Stimulated activated effector memory CD8-positive, alpha-beta T cell treated with anti-CD3 and anti-CD28 coated beads, Interleukin-12 subunit alpha, Interleukin-12 subunit beta, amount 100 ng/mL, for 72 hours (primary cell): ENCODE measurements around the gene RBBP7.

ENCODE experiments used
- ATAC-seq: fragments of 150-1000 bp; cut with Tn5 transposase; 2 replicates; pipeline ENCODE4 v1.10.0; 2021
- DNase-seq, 2 donors: peaks; one replicate each; pipeline ENCODE4 v3.0.0; 2021 to 2022; ENCODE audit warnings: low spot score in 2 of 2
- H3K27ac Mint-ChIP-seq: one replicate; pipeline ENCODE4 v1.8.0; 2022; ENCODE audit warnings: mild to moderate bottlenecking, mixed read lengths
- H3K36me3 Mint-ChIP-seq: one replicate; pipeline ENCODE4 v1.8.0; 2022; ENCODE audit warnings: mild to moderate bottlenecking, mixed read lengths
- H3K4me1 Mint-ChIP-seq: one replicate; pipeline ENCODE4 v1.8.0; 2022; ENCODE audit warnings: mixed read lengths
- H3K4me3 Mint-ChIP-seq: one replicate; pipeline ENCODE4 v1.8.0; 2022; ENCODE audit warnings: mild to moderate bottlenecking, mixed read lengths
- H3K9me3 Mint-ChIP-seq: one replicate; pipeline ENCODE4 v1.8.0; 2022; ENCODE audit warnings: mixed read lengths

RBBP7 gene

GRCh38 chrX:16870095-16870861, at the start of gene RBBP7:
Gene RBBP7, minus strand, starts transcription at chrX:16870362. Its CDS starts 309 bp downstream, at chrX:16870053.
- peak within 1 kb of the TSS; percentile 95 for H3K4me3 Mint-ChIP-seq
- peak within 1 kb of the TSS; percentile 98 for H3K27ac Mint-ChIP-seq
- ATAC-seq (peak; percentile 86), DNase-seq (peak; percentile 81 to 92)
- no peaks in the 10 kb centered on the region for H3K9me3 Mint-ChIP-seq
- peaks cover 24% of the 10 kb centered on the region for H3K4me1 Mint-ChIP-seq
- peaks cover 46% of the 10 kb centered on the region for H3K36me3 Mint-ChIP-seq

DNA sequence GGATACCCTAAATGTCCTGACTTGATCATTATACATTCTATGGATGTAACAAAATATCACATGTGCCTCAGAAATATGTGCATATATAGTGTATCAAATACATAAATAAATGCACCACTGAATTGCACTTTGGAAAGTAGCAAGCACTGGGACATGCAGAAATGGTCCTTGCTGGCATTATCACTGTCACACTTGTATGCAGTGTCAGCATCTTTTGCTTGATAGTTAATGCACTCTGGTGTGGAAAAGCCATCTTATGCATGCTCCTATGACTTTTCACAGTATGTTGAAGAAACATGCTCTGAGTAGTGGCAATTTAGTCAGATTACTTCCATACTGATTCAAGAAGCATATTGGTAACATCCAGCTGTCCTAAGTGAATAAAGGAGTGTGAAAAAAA, 48.8 kb upstream of the RBBP7 start:
- ATAC-seq: no peak
- H3K27ac Mint-ChIP-seq: no peak overlapping the region
- DNase-seq: no peak
- no peaks in the 10 kb centered on the region for H3K9me3 Mint-ChIP-seq
- H3K4me3 Mint-ChIP-seq: no peak overlapping the region
- no peaks in the 10 kb centered on the region for H3K36me3 Mint-ChIP-seq
- no peaks in the 10 kb centered on the region for H3K4me1 Mint-ChIP-seq

- Mint-ChIP-seq H3K27ac (no peak overlapping the region), H3K4me3 (no peak overlapping the region), H3K4me1 (no peaks in the 10 kb centered on the region), H3K9me3 (no peaks in the 10 kb centered on the region), H3K36me3 (no peaks in the 10 kb centered on the region)
- ATAC-seq (no peak), DNase-seq (no peak)
Measured at GRCh38 chrX:16917120-16917519, 47.0 kb upstream of the RBBP7 start.

DNA sequence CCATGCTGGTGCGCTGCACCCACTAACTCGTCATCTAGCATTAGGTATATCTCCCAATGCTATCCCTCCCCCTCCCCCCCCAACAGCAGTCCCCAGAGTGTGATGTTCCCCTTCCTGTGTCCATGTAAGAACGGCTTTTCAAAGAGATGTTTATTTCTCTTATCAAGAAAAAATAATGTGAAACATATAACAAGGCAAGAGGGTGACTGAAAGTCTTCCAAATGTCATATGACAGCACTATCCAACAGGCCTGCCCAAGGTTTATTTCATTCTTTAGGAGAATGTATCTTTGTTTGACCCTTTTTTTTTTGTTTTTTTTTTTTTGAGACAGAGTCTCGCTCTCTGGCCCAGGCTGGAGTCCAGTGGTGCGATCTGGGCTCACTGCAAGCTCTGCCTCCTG, 46.4 kb upstream of the RBBP7 start:
- H3K27ac Mint-ChIP-seq: no peak overlapping the region
- H3K36me3 Mint-ChIP-seq: no peaks in the 10 kb centered on the region
- H3K9me3 Mint-ChIP-seq: no peaks in the 10 kb centered on the region
- no peaks in the 10 kb centered on the region for H3K4me1 Mint-ChIP-seq
- ATAC-seq (no peak), DNase-seq (no peak)
- H3K4me3 Mint-ChIP-seq: no peak overlapping the region

DNA sequence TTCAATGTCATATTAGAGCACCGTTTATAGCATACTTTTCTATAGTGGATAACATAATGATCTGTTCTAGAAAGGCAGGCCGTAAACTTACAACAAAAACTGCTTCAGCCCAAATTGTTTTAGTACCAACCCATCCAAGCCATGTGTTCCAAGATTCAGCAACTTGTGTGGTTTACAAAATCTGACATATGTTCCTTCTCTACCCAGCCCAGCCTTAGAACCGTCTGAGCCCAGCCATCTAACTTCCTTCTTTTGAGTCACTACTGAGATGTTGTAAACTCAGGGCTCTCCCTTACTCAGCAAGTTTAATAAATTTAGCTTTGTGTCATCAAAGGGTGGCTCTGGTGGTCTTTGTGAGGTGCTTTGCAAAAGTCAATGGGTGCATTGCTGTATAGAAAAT, 43.9 kb upstream of the RBBP7 start:
- ATAC-seq (no peak), DNase-seq (no peak)
- Mint-ChIP-seq H3K4me3 (no peak overlapping the region), H3K27ac (no peak overlapping the region), H3K9me3 (no peaks in the 10 kb centered on the region), H3K36me3 (no peaks in the 10 kb centered on the region), H3K4me1 (no peaks in the 10 kb centered on the region)

DNA sequence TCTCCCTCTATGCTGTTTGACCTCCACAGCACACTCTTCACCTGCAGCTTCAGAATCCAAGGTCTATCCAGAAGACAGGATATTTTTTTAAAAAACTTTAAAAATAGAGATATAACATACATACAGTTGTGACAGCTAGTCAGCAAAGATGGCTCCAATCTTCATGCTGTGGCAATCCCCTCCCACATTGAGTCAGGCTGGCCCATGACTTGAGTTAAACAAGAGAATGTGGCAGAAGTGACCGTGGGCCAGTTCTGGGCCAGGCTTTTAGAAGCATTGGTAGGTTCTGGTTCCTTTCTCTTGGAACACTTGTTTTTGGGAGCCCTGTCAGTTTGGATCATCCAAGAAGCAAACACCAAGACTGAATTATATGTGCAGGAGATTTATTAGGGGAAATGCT, 40.2 kb upstream of the RBBP7 start:
- Mint-ChIP-seq H3K4me1 (no peaks in the 10 kb centered on the region), H3K27ac (no peak overlapping the region), H3K4me3 (no peak overlapping the region), H3K36me3 (no peaks in the 10 kb centered on the region), H3K9me3 (no peaks in the 10 kb centered on the region)
- DNase-seq: no peak
- ATAC-seq: no peak

DNA sequence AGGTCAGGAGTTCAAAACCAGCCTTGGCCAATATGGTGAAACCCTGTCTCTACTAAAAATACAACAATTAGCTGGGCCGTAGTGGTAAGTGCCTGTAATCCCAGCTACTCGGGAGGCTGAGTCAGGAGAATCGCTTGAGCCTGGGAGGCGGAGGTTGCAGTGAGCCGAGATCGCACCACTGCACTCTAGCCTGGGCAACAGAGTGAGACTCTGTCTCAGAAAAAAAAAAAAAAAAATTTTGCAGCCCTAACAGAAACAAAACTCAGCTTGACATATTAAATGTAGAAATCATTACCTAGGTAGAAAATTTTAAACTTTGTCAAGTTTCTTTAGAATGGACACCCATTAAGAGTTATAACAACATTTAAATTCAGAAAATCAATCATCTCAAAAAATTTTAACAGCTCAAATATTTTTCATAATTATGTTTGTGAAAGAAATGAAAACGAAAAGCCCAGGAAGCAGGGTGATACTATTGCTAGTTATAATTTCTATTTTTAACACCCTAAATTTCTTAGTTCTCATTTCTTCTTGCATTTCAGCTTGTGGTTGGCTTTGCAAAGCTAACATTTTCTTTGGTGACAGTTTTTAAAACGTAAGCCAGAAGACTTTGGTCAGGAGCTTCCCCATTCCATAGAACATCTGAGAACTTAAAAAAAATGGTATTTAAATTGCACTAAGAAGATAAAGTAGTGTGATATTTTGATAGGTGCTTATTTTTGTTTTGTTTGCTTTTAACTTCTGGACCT, 33.3 kb upstream of the RBBP7 start:
- no peak overlapping the region for H3K4me3 Mint-ChIP-seq
- no peaks in the 10 kb centered on the region for H3K9me3 Mint-ChIP-seq
- H3K4me1 Mint-ChIP-seq: no peaks in the 10 kb centered on the region
- DNase-seq: no peak
- no peak for ATAC-seq
- no peak overlapping the region for H3K27ac Mint-ChIP-seq
- H3K36me3 Mint-ChIP-seq: no peaks in the 10 kb centered on the region

GRCh38 chrX:16897445-16897844, 27.3 kb upstream of the RBBP7 start:
- H3K9me3 Mint-ChIP-seq: no peaks in the 10 kb centered on the region
- H3K27ac Mint-ChIP-seq: no peak overlapping the region
- ATAC-seq: no peak
- no peak overlapping the region for H3K4me3 Mint-ChIP-seq
- H3K4me1 Mint-ChIP-seq: peaks cover 5% of the 10 kb centered on the region
- no peak for DNase-seq
- H3K36me3 Mint-ChIP-seq: no peaks in the 10 kb centered on the region

- H3K36me3 Mint-ChIP-seq: no peaks in the 10 kb centered on the region
- peak; percentile 27 to 57 for DNase-seq
- H3K4me3 Mint-ChIP-seq: no peak overlapping the region
- no peak overlapping the region for H3K27ac Mint-ChIP-seq
- ATAC-seq: peak; percentile 72
- no peaks in the 10 kb centered on the region for H3K9me3 Mint-ChIP-seq
- H3K4me1 Mint-ChIP-seq: peaks cover 6% of the 10 kb centered on the region
Measured at GRCh38 chrX:16892504-16893362, 22.6 kb upstream of the RBBP7 start.

- ATAC-seq: no peak
- Mint-ChIP-seq H3K27ac (no peak overlapping the region), H3K9me3 (no peaks in the 10 kb centered on the region), H3K36me3 (no peaks in the 10 kb centered on the region), H3K4me3 (no peak overlapping the region), H3K4me1 (no peaks in the 10 kb centered on the region)
- DNase-seq: no peak
Measured at GRCh38 chrX:16885628-16886027, 15.5 kb upstream of the RBBP7 start.

DNA sequence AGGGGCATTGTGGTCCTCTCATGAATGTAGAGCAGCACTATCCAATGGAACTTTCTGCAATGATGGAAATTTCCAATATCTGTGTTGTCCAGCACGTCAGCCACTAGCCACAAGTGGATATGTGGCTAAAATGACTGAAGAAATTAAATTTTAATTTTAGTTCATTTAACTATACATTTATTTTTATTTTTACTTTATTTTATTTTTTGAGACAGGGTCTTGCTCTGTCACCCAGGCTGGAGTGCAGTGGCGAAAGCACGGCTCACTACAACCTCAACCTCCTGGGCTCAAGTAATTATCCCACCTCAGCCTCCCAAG, 13.3 kb upstream of the RBBP7 start:
- no peak for ATAC-seq

GRCh38 chrX:16882702-16883486, 12.7 kb upstream of the RBBP7 start:
- Mint-ChIP-seq H3K9me3 (no peaks in the 10 kb centered on the region), H3K36me3 (no peaks in the 10 kb centered on the region), H3K27ac (no peak overlapping the region), H3K4me1 (no peaks in the 10 kb centered on the region), H3K4me3 (peak overlapping the region; percentile 71)
- peak; percentile 32 to 74 for DNase-seq
- ATAC-seq: peak; percentile 91

More for the DNA sequence above, 13.3 kb upstream of the RBBP7 start:
- Mint-ChIP-seq H3K4me1 (no peaks in the 10 kb centered on the region), H3K36me3 (no peaks in the 10 kb centered on the region), H3K4me3 (peak overlapping the region; percentile 71), H3K9me3 (no peaks in the 10 kb centered on the region), H3K27ac (no peak overlapping the region)
- no peak for DNase-seq

- Mint-ChIP-seq H3K27ac (no peak overlapping the region), H3K36me3 (no peaks in the 10 kb centered on the region), H3K4me1 (no peaks in the 10 kb centered on the region), H3K4me3 (peak overlapping the region; percentile 71), H3K9me3 (no peaks in the 10 kb centered on the region)
- ATAC-seq: peak; percentile 63
- DNase-seq: no peak
Measured at GRCh38 chrX:16882169-16882568, 12.0 kb upstream of the RBBP7 start.

DNA sequence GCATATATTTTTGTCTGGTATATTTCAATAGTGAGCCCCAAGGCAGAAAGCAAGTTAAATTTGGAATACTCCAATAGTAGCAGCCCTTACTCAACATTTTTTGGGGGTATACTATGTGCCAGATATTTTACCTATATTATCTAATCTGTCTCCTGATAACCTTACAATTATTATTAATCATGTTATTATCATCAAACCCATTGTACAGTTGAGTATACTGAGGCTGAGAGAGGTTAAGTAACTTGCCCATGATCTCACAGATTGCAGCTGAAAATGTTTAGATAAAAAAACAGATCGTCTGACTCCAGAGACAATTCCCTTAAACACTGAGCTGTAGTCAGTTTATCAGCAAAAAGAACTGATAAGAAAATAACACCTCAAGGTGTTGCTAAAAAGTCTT, 6.5 kb upstream of the RBBP7 start:
- H3K27ac Mint-ChIP-seq: no peak overlapping the region
- no peaks in the 10 kb centered on the region for H3K4me1 Mint-ChIP-seq
- H3K9me3 Mint-ChIP-seq: no peaks in the 10 kb centered on the region
- no peak overlapping the region for H3K4me3 Mint-ChIP-seq
- no peaks in the 10 kb centered on the region for H3K36me3 Mint-ChIP-seq
- DNase-seq (no peak), ATAC-seq (no peak)
